ENCODE data around the gene MYRIP.

The MYRIP gene

DNA sequence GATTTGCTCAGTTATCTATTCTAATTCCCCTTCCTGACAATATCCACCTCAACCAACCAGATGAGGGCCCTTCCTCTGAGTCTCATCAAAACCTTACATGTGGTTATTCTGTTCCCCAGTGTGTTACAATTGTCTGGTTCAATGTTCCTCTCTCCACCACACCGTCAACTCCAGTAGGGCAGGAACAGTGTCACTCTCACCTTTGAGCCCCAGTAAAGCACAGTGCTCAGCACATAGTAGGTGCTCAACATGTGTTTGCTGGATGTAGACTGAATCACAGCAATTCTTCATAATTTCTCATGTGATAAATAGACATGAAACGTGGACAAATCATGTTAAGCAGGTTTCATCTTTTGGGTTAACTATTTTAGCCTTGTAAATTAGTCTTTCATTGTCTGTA is 397.1 kb downstream of the MYRIP start:
- H3K4me3 ChIP-seq (ENCODE audit: low read depth, low read length) = no peak overlapping the region
- DNase-seq (ENCODE audit: low read depth) = no peak
- TF ChIP-seq CTCF (IDR thresholded peaks at IDR 0.05; ENCODE audit: insufficient read depth, low read depth, low read length, missing control alignments) = no peak

DNA sequence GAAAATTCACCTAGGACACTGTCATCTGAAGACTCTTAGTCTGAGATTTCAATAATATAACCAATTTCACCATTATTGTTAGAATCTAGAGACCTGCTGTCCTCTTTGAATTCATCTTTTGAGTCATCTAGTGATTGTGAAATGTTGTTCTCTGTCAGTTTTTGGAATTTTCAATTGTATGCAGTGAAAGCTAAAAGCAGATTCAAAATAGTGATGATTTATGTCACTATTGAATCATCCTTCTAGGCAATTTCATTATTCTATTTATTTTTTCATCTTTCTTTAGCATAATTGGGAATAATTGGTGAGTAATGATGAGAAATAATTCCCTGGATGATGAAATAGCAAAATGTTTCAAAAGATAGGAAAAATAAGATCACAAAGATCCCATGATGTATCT is 398.4 kb downstream of the MYRIP start:
- TF ChIP-seq CTCF (IDR thresholded peaks at IDR 0.05; ENCODE audit: insufficient read depth, low read depth, low read length, missing control alignments) = no peak
- H3K4me3 ChIP-seq (ENCODE audit: low read depth, low read length) = no peak overlapping the region
- DNase-seq (ENCODE audit: low read depth) = no peak

GRCh38 chr3:40208251-40208650 is 398.8 kb downstream of the MYRIP start:
- DNase-seq (ENCODE audit: low read depth) = no peak

DNA sequence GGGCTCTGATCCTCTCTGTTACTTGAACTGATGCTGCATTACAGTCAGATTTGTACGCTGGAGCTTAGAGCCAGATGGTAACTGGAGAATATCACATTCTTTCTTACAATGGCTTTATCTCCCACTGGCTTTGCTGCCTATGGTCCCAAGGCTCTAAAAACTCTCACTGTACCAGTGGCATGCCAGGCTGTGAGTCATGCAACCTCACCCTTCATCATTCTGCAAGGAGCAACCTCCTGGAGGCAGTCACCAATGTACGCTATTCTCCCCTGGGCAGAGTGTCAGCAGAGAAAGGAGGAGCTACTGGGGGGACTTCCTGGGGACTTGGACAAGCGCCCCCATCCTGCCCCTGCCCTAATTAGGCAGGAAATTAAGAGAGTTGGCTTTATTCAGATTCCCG is 402.2 kb downstream of the MYRIP start:
- no peak overlapping the region for H3K4me3 ChIP-seq (ENCODE audit: low read depth, low read length)
- no peak for TF ChIP-seq CTCF (IDR thresholded peaks at IDR 0.05; ENCODE audit: insufficient read depth, low read depth, low read length, missing control alignments)
- no peak for DNase-seq (ENCODE audit: low read depth)

More at GRCh38 chr3:40208251-40208650, 398.8 kb downstream of the MYRIP start:
- no peak overlapping the region for H3K4me3 ChIP-seq (ENCODE audit: low read depth, low read length)
- TF ChIP-seq CTCF (IDR thresholded peaks at IDR 0.05; ENCODE audit: insufficient read depth, low read depth, low read length, missing control alignments) = no peak

- DNase-seq (ENCODE audit: low read depth) = no peak
- no peak for TF ChIP-seq CTCF (IDR thresholded peaks at IDR 0.05; ENCODE audit: insufficient read depth, low read depth, low read length, missing control alignments)
- H3K4me3 ChIP-seq (ENCODE audit: low read depth, low read length) = no peak overlapping the region
Measured at GRCh38 chr3:40213556-40213955, 404.1 kb downstream of the MYRIP start.

GRCh38 chr3:40215015-40215414 is 405.6 kb downstream of the MYRIP start:
- H3K4me3 ChIP-seq (ENCODE audit: low read depth, low read length) = no peak overlapping the region
- no peak for DNase-seq (ENCODE audit: low read depth)
- no peak for TF ChIP-seq CTCF (IDR thresholded peaks at IDR 0.05; ENCODE audit: insufficient read depth, low read depth, low read length, missing control alignments)

- no peak for DNase-seq (ENCODE audit: low read depth)
- TF ChIP-seq CTCF (IDR thresholded peaks at IDR 0.05; ENCODE audit: insufficient read depth, low read depth, low read length, missing control alignments) = no peak
- no peak overlapping the region for H3K4me3 ChIP-seq (ENCODE audit: low read depth, low read length)
Measured at GRCh38 chr3:40216471-40216870, 407.1 kb downstream of the MYRIP start.

Measured in GM12865 (cell line).